Kidney (tissue), 14 donors: Measurements from ENCODE around the gene LTA4H. TPM values are rescaled to one million over a fixed set of nuclear protein-coding genes. Genes with fewer than 3 reads are reported as not detected.

Experiments used
- DNase-seq, 5 donors: peaks; one replicate each; pipeline ENCODE4 v3.0.0-alpha.2; 2013 to 2020
- FAIRE-seq: peaks from 2 replicates; lab custom pipeline; 2012; peaks lifted over from hg19 to GRCh38; lab: Jason Lieb, UNC
- H3K27ac ChIP-seq, 2 donors: one replicate each; pipeline ENCODE4 v1.7.0; 2013; ENCODE audit warnings: low read depth in 2 of 2, low read length in 2 of 2, inconsistent platforms in 1 of 2
- H3K27me3 ChIP-seq: one replicate; pipeline ENCODE4 v1.7.1; 2013; ENCODE audit warnings: low read length, inconsistent platforms; ENCODE audit not compliant: control insufficient read depth, insufficient read depth
- H3K36me3 ChIP-seq, 3 donors: one replicate each; pipeline versions ENCODE4 v1.7.0 to v1.7.1; 2013; ENCODE audit warnings: low read length in 3 of 3, control low read depth in 1 of 3, inconsistent platforms in 1 of 3; ENCODE audit not compliant: insufficient read depth in 3 of 3, control insufficient read depth in 2 of 3
- H3K4me1 ChIP-seq, 3 donors: one replicate each; pipeline versions ENCODE4 v1.7.0 to v1.7.1; 2013; ENCODE audit warnings: low read length in 3 of 3, inconsistent platforms in 1 of 3, low read depth in 1 of 3; ENCODE audit not compliant: control insufficient read depth in 2 of 3, insufficient read depth in 2 of 3
- H3K4me3 ChIP-seq, 3 donors: one replicate each; pipeline versions ENCODE4 v1.7.0 to v1.8.1; 2013; ENCODE audit warnings: low read length in 3 of 3, control low read depth in 1 of 3, inconsistent platforms in 1 of 3
- H3K9ac ChIP-seq, 3 donors: one replicate each; pipeline versions ENCODE4 v1.7.0 to v1.7.1; 2013; ENCODE audit warnings: low read length in 3 of 3, control low read depth in 1 of 3, inconsistent platforms in 1 of 3
- H3K9me3 ChIP-seq, 3 donors: one replicate each; pipeline versions ENCODE4 v1.7.0 to v1.7.1; 2013; ENCODE audit warnings: low read length in 3 of 3, control low read depth in 1 of 3, inconsistent platforms in 1 of 3; ENCODE audit not compliant: control insufficient read depth in 2 of 3, insufficient read depth in 1 of 3
- CTCF ChIP-seq: IDR thresholded peaks from 3 replicates; pipeline ENCODE4 v1.5.1; 2012; ENCODE audit warnings: mild to moderate bottlenecking, moderate library complexity, borderline replicate concordance; ENCODE audit not compliant: insufficient read depth; ENCODE audit errors: extremely low read depth
- intact Hi-C: fragments of 100-400 bp; cut with DNase I; formaldehyde crosslinking; loops from one replicate; pipeline ENCODE4 v1.11.1; 2022
- polyA plus RNA-seq: library from polyadenylated mRNA; stranded (reverse); fragments of 350-450 nt; fragmentation: Illumina TruSeq; extraction: RNeasy Lipid Tissue Mini Kit (QIAGEN cat#74804); gene quantifications from one replicate; pipeline ENCODE4 v1.2.3, GENCODE V29; 2014; ENCODE audit warnings: low read depth, low replicate concordance; ENCODE audit not compliant: insufficient read depth
- total RNA-seq: library from RNA; stranded (reverse); fragmentation: NEBNext Ultra II Directional; extraction: Animal tissue kit (Norgen Biotek cat#: 25700); gene quantifications from one replicate; pipeline ENCODE4 v1.2.1, GENCODE V29; 2021
- donor health status: control.
- donor health status: control.
- donor health status: control.
- donor health status: control.
- donor health status: control.
- donor health status: DM: yes; HTN: yes; CAD: no.
- donor health status: Normal renal cell carcinoma (clear cell type).

Gene LTA4H
- total and polyA plus RNA-seq, 2 donors from 2014 or later, result 56.5 to 57.4 TPM

DNA sequence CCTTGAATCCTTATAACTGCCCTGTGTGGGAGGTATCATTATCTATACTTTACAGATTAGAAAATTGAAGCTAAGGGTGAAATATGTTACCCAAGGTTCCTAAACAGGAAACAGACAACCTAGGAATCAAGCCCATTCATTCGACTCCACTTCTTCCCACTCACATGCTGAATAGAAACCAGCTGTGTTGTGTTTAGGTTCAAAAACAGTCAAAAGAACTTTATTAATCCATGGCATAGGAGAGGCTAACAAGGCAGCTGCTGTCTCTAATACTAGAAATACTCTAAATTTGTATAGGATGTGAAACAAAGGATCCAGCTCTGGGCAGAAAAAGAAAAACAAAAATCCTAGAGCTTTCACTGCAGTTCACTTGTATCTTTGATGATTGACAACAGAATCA lies 82.4 kb downstream of the LTA4H start:
- TF ChIP-seq CTCF, result no peak
- H3K4me3 ChIP-seq, result no peak overlapping the region
- no peaks in the 10 kb centered on the region for H3K36me3 ChIP-seq
- H3K9me3 ChIP-seq, result no peaks in the 10 kb centered on the region
- no peaks in the 10 kb centered on the region for H3K27me3 ChIP-seq
- H3K4me1 ChIP-seq, result no peaks in the 10 kb centered on the region
- H3K9ac ChIP-seq, result no peak overlapping the region
- FAIRE-seq, result no peak
- no peak for DNase-seq
- intact Hi-C loops, result no loop called here
- H3K27ac ChIP-seq, result no peak overlapping the region

DNA sequence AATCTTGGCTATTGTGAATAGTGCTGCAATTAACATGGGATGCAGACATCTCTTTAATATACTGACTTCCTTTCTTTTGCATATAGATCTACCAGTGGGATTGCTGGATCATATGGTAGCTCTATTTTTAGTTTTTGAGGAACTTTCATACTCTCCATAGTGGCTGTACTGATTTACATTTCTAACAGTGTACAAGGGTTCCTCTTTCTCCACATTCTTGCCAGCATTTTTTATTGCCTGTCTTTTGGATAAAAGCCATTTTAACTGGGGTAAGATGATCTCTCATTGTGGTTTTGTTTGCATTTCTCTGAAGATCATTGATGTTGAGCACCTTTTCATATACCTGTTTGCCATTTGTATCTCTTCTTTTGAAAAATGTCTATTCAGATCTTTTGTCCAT lies 83.9 kb downstream of the LTA4H start:
- H3K4me3 ChIP-seq, result no peak overlapping the region
- FAIRE-seq, result no peak
- H3K4me1 ChIP-seq, result no peaks in the 10 kb centered on the region
- no peak overlapping the region for H3K9ac ChIP-seq
- no peaks in the 10 kb centered on the region for H3K36me3 ChIP-seq
- no peak overlapping the region for H3K27ac ChIP-seq
- H3K27me3 ChIP-seq, result no peaks in the 10 kb centered on the region
- H3K9me3 ChIP-seq, result no peaks in the 10 kb centered on the region
- TF ChIP-seq CTCF, result no peak
- intact Hi-C loops, result no loop called here
- no peak for DNase-seq

Other genes starting within 250 kb of the LTA4H start
- gene NTN4, start 244.8 kb downstream of the LTA4H start, total RNA-seq, result 83.2 TPM
- gene NTN4, start 244.8 kb downstream of the LTA4H start, polyA plus RNA-seq, result 71.0 TPM
- 17.7 TPM for gene SNRPF, start 176.6 kb downstream of the LTA4H start, total RNA-seq
- gene SNRPF, start 176.6 kb downstream of the LTA4H start, polyA plus RNA-seq, result 42.1 TPM
- 0.31 TPM for gene CCDC38, start 93.0 kb downstream of the LTA4H start, total RNA-seq
- gene CCDC38, start 93.0 kb downstream of the LTA4H start, polyA plus RNA-seq, result not detected
- gene AMDHD1, start 92.3 kb downstream of the LTA4H start, total RNA-seq, result 1.2 TPM
- gene AMDHD1, start 92.3 kb downstream of the LTA4H start, polyA plus RNA-seq, result 5.9 TPM
- gene HAL, start 39.2 kb downstream of the LTA4H start, total RNA-seq, result 0.88 TPM
- gene HAL, start 39.2 kb downstream of the LTA4H start, polyA plus RNA-seq, result not detected
- 59.5 TPM for gene ELK3, start 158.8 kb upstream of the LTA4H start, total RNA-seq
- gene ELK3, start 158.8 kb upstream of the LTA4H start, polyA plus RNA-seq, result 10.5 TPM